DOHH2 (cell line): ENCODE results near the gene INHA.

ENCODE experiments used
- H3F3A ChIP-seq: fragments of 200-600 bp; sonication (generic), shearing (Covaris generic); 2 replicates; pipeline ENCODE4 v1.6.0; 2016; ENCODE audit warnings: antibody characterized with exemption, mild to moderate bottlenecking; ENCODE audit not compliant: control insufficient read depth, insufficient read depth
- H3K27ac ChIP-seq: fragments of 200-600 bp; sonication (generic); 2 replicates; pipeline ENCODE4 v1.5.1; 2014; ENCODE audit warnings: low read depth, mild to moderate bottlenecking, low read length, moderate library complexity
- H3K27me3 ChIP-seq: fragments of 200-600 bp; sonication (generic); 2 replicates; pipeline ENCODE4 v1.6.1; 2014; ENCODE audit warnings: mild to moderate bottlenecking, low read length, mixed read lengths; ENCODE audit not compliant: control insufficient read depth
- H3K36me3 ChIP-seq: fragments of 200-600 bp; sonication (generic); 2 replicates; pipeline ENCODE4 v1.6.1; 2014; ENCODE audit warnings: mild to moderate bottlenecking, low read length, moderate library complexity, mixed read lengths; ENCODE audit not compliant: control insufficient read depth
- H3K4me1 ChIP-seq: fragments of 200-600 bp; sonication (generic); 2 replicates; pipeline ENCODE4 v1.6.1; 2014; ENCODE audit warnings: mild to moderate bottlenecking, low read length, mixed read lengths; ENCODE audit not compliant: control insufficient read depth
- H3K4me2 ChIP-seq: fragments of 200-600 bp; sonication (generic); 2 replicates; pipeline ENCODE4 v1.6.0; 2014; ENCODE audit warnings: mild to moderate bottlenecking, low read length, moderate library complexity
- H3K4me3 ChIP-seq: fragments of 200-600 bp; sonication (generic); 2 replicates; pipeline ENCODE4 v1.5.1; 2014; ENCODE audit warnings: mild to moderate bottlenecking, low read length, mixed read lengths
- H3K79me2 ChIP-seq: fragments of 200-600 bp; sonication (generic); 2 replicates; pipeline ENCODE4 v1.6.1; 2014; ENCODE audit warnings: mild to moderate bottlenecking, low read length, mixed read lengths; ENCODE audit not compliant: control insufficient read depth
- H3K9me2 ChIP-seq: fragments of 200-600 bp; sonication (generic); replicated peaks from 2 replicates; pipeline ENCODE4 v1.6.1; 2014; ENCODE audit warnings: mild to moderate bottlenecking, low read length, mixed read lengths; ENCODE audit not compliant: control insufficient read depth
- H3K9me3 ChIP-seq: fragments of 200-600 bp; sonication (generic); 2 replicates; pipeline ENCODE4 v1.6.1; 2014; ENCODE audit warnings: antibody characterized with exemption, low read length, mixed read lengths; ENCODE audit not compliant: control insufficient read depth, insufficient read depth
- H4K20me1 ChIP-seq: fragments of 200-600 bp; sonication (generic); 2 replicates; pipeline ENCODE4 v1.6.0; 2014; ENCODE audit warnings: low read depth, mild to moderate bottlenecking, antibody characterized with exemption, low read length, moderate library complexity; ENCODE audit not compliant: control insufficient read depth, insufficient read depth
- EZH2phosphoT487 ChIP-seq: fragments of 200-600 bp; sonication (generic); IDR thresholded peaks from 2 replicates; pipeline ENCODE4 v1.6.1; 2017; ENCODE audit warnings: borderline replicate concordance, mild to moderate bottlenecking, antibody characterized with exemption, low read length, moderate library complexity, mixed read lengths
- TF ChIP-seq, protein P1 (sequence below): fragments of 200-600 bp; sonication (generic); IDR thresholded peaks from one replicate; pipeline ENCODE4 v1.5.1; 2014; ENCODE audit warnings: antibody characterized with exemption, mild to moderate bottlenecking, low read depth, low read length; ENCODE audit not compliant: poor library complexity, severe bottlenecking

Gene INHA

DNA sequence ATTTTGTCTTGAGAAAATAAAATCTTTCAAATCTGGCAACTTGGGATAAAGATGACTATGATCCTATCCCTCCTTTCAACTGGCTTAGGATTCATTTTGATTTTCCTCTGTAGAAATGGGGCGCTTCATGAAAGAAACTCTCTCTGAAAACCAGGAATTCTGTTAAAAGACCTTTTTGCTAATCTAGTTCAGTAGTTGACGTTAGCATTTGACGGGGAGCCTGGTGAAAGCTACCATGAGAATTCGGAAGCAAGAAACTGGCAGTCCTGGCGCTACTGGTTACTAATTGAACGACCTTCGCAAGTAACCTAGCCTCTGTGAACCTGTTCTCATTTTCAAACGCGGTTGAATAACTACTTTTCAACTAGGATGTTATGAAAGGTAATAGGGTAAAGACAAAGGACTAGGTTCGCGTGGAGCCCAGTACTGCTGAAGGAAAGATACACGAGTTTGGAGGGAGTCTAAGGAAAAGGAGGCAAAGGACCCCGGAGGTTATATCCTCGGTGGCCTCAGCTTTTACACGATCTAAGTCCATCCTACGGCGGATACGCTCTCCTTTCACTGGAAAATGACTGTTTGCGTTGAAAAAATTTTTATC is 24.9 kb downstream of the INHA start:
- TF ChIP-seq, protein P1, sequence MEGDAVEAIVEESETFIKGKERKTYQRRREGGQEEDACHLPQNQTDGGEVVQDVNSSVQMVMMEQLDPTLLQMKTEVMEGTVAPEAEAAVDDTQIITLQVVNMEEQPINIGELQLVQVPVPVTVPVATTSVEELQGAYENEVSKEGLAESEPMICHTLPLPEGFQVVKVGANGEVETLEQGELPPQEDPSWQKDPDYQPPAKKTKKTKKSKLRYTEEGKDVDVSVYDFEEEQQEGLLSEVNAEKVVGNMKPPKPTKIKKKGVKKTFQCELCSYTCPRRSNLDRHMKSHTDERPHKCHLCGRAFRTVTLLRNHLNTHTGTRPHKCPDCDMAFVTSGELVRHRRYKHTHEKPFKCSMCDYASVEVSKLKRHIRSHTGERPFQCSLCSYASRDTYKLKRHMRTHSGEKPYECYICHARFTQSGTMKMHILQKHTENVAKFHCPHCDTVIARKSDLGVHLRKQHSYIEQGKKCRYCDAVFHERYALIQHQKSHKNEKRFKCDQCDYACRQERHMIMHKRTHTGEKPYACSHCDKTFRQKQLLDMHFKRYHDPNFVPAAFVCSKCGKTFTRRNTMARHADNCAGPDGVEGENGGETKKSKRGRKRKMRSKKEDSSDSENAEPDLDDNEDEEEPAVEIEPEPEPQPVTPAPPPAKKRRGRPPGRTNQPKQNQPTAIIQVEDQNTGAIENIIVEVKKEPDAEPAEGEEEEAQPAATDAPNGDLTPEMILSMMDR: no peak
- TF ChIP-seq EZH2phosphoT487: no peak
- peaks cover 3% of the 10 kb centered on the region for H3K79me2 ChIP-seq
- H4K20me1 ChIP-seq: no peaks in the 10 kb centered on the region
- H3K9me2 ChIP-seq: no peaks in the 10 kb centered on the region
- H3K27me3 ChIP-seq: no peaks in the 10 kb centered on the region
- H3K4me1 ChIP-seq: peaks cover 15% of the 10 kb centered on the region
- no peaks in the 10 kb centered on the region for H3F3A ChIP-seq
- H3K27ac ChIP-seq: peak overlapping the region; percentile 60; the same call in 1 of the 2 replicates
- H3K4me3 ChIP-seq: peak overlapping the region; percentile 92
- no peaks in the 10 kb centered on the region for H3K9me3 ChIP-seq
- H3K36me3 ChIP-seq: no peaks in the 10 kb centered on the region
- H3K4me2 ChIP-seq: peak overlapping the region; percentile 95

DNA sequence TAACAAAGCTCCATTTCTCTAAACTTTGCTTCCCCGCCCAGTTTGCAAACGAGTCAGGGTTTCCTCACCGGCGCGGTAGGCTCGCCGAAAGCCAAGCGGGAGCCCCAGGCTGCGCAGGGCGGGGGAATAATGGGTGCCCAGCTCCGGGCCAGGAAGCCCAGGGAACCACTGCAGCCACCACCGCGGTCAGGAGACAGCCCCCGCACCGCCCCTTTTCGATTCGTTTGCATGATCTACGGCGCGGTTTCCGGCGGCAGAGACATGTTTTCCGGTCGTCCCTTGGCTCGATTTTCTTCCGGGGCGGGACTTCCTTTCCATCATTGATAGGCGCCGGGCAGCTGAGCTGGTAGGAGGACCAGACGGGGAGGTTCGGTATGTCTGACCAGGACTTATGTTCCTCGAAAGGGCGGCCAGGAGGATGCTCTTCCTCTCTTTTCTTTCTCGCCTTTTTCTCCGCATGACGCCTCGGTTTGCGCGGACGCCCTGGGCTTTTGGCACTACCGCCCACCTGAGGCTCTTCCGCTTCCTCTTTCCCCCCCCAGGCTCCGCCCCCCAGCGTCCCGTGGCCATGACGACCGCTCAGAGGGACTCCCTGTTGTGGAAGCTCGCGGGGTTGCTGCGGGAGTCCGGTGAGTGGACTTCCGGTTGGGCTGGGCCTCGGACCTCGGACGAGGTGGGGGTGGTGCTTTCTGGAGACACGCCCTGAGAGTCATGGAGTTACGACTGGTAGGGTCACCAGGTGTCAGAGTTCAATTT is 25.6 kb downstream of the INHA start, which contains the start of gene STK11IP:
Gene STK11IP (plus strand): TSS at position 306 of the 756 bp plus-strand sequence. CDS start 263 bp downstream, at position 569.
- H3K27me3 ChIP-seq: no peaks in the 10 kb centered on the region
- peak within 1 kb of the TSS; percentile 95 for H3K4me2 ChIP-seq
- H3K36me3 ChIP-seq: peaks cover 3% of the 10 kb centered on the region; the same call in 1 of the 2 replicates
- H4K20me1 ChIP-seq: no peaks in the 10 kb centered on the region
- TF ChIP-seq, protein P1: no peak
- no peak for TF ChIP-seq EZH2phosphoT487
- H3K4me3 ChIP-seq: peak within 1 kb of the TSS; percentile 92
- no peaks in the 10 kb centered on the region for H3F3A ChIP-seq
- no peaks in the 10 kb centered on the region for H3K9me2 ChIP-seq
- H3K79me2 ChIP-seq: peaks cover 3% of the 10 kb centered on the region
- peak within 1 kb of the TSS; percentile 60 for H3K27ac ChIP-seq
- peaks cover 15% of the 10 kb centered on the region for H3K4me1 ChIP-seq
- H3K9me3 ChIP-seq: no peaks in the 10 kb centered on the region

DNA sequence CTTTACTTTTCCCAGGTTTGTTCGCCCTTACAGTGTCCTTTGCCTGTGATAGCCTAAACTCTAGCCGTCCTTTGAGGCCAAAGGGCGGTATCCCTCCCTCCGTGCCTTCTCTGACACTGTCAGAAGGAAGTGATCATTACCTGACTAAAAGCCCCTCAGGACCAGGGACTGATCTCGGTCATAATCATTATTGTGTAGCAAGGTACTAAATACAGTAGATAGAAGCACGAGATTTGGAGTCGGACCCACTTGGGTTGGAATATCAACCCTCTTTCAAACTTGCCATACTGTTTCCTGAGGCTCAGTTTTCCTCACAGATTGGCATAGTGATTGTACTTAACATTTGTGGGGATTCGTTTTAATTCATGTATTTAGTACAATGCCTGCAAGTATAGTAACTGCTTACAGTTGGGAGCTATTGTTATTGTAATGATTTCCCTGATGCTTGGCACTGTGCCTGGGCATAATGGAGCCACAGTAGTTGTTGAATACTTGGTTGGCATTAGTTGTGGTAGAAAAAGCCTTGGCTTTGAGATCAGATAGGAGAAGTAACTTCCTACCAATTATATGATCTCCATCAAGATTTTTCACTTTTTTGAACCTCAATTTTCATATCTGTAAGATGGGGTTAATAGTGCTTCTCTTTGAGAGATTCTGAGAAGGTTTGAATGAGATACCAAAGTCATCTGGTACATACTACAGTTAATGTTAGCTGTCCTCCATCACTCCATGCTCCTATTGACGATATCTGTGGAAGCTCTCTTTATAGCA is 26.4 kb downstream of the INHA start:
- Histone ChIP-seq H3K36me3 (peaks cover 3% of the 10 kb centered on the region; the same call in 1 of the 2 replicates), H3K27ac (peak overlapping the region; percentile 60; the same call in 1 of the 2 replicates), H3K27me3 (no peaks in the 10 kb centered on the region), H3K9me2 (no peaks in the 10 kb centered on the region), H3K4me1 (peaks cover 15% of the 10 kb centered on the region), H3K79me2 (peaks cover 3% of the 10 kb centered on the region), H3K4me2 (peak overlapping the region; percentile 95), H3K9me3 (no peaks in the 10 kb centered on the region), H3F3A (no peaks in the 10 kb centered on the region), H3K4me3 (peak overlapping the region; percentile 92), H4K20me1 (no peaks in the 10 kb centered on the region)
- TF ChIP-seq, protein P1: no peak
- TF ChIP-seq EZH2phosphoT487: no peak
